Measurements from ENCODE around the gene SPARCL1. TPM values are rescaled to one million over a fixed set of nuclear protein-coding genes. Genes with fewer than 3 reads are reported as not detected.

The SPARCL1 gene
- total RNA-seq, 4 donors from 2014 or later, result 438 to 1,726 (median 559) TPM

- DNase-seq (ENCODE audit: low spot score), result no peak
- TF ChIP-seq, protein P1, sequence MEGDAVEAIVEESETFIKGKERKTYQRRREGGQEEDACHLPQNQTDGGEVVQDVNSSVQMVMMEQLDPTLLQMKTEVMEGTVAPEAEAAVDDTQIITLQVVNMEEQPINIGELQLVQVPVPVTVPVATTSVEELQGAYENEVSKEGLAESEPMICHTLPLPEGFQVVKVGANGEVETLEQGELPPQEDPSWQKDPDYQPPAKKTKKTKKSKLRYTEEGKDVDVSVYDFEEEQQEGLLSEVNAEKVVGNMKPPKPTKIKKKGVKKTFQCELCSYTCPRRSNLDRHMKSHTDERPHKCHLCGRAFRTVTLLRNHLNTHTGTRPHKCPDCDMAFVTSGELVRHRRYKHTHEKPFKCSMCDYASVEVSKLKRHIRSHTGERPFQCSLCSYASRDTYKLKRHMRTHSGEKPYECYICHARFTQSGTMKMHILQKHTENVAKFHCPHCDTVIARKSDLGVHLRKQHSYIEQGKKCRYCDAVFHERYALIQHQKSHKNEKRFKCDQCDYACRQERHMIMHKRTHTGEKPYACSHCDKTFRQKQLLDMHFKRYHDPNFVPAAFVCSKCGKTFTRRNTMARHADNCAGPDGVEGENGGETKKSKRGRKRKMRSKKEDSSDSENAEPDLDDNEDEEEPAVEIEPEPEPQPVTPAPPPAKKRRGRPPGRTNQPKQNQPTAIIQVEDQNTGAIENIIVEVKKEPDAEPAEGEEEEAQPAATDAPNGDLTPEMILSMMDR (IDR thresholded peaks at IDR 0.05), result no peak
- ATAC-seq (ENCODE audit: low FRiP score), result no peak
Observed at GRCh38 chr4:87510747-87511146, 18.4 kb downstream of the SPARCL1 start.

GRCh38 chr4:87506974-87507701 is 22.0 kb downstream of the SPARCL1 start:
- TF ChIP-seq, protein P1 (IDR thresholded peaks at IDR 0.05), result no peak
- peak; percentile 56 for ATAC-seq (ENCODE audit: low FRiP score)
- DNase-seq (ENCODE audit: low spot score), result no peak

GRCh38 chr4:87505862-87506261 is 23.3 kb downstream of the SPARCL1 start:
- DNase-seq (ENCODE audit: low spot score), result no peak
- TF ChIP-seq, protein P1 (IDR thresholded peaks at IDR 0.05), result no peak
- ATAC-seq (ENCODE audit: low FRiP score), result no peak

GRCh38 chr4:87502580-87503238 is 26.5 kb downstream of the SPARCL1 start:
- DNase-seq (ENCODE audit: low spot score), result no peak
- ATAC-seq (ENCODE audit: low FRiP score), result no peak
- TF ChIP-seq, protein P1 (IDR thresholded peaks at IDR 0.05), result no peak

GRCh38 chr4:87500092-87500462 is 29.1 kb downstream of the SPARCL1 start:
- no peak for DNase-seq (ENCODE audit: low spot score)
- no peak for ATAC-seq (ENCODE audit: low FRiP score)
- TF ChIP-seq, protein P1 (IDR thresholded peaks at IDR 0.05), result no peak

DNA sequence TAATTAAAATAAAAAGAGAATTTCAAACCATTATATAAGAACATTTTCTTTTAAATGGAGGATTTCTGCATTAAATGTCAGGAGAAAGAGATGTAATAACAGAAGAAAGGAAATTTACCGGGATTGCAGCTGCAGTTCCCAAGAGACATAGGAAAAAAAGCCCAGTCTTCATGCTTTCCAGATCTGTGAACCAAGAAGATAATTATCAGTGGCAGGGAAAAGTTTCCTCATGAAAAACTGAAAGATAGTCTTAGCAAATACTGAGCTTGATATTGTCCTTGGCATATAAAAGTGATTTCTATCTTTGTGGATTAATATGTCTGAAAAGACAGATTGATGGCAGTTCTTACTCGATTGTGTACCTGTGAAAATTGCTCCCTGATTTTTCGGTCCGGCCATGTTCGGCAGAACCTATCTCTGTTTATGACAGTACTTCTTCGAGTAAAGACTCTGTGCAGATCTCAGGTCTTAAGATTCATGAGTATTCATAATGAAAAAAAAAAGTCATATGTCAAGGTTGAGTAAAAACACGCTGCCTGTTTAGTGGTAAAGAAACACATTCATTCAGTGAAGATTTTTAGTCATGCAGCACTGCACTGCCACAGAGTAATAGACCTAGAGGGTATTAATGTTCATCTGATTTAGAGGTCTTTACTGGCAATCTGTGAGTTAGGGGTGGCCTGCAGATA is 29.6 kb downstream of the SPARCL1 start:
- ATAC-seq (ENCODE audit: low FRiP score), result no peak
- no peak for DNase-seq (ENCODE audit: low spot score)
- TF ChIP-seq, protein P1 (IDR thresholded peaks at IDR 0.05), result no peak
